K562 (cell line): ENCODE results near the gene CUX1. TPM values are rescaled to one million over a fixed set of nuclear protein-coding genes. Genes with fewer than 3 reads are reported as not detected.

ENCODE experiments used
- BRD4 ChIP-seq: fragments of 200-600 bp; sonication (generic); IDR thresholded peaks from 2 replicates; pipeline ENCODE4 v1.6.1; 2017; ENCODE audit warnings: inconsistent platforms
- CBFA2T3 ChIP-seq: fragments of 450-650 bp; IDR thresholded peaks from 2 replicates; pipeline ENCODE4 v1.6.1; 2017
- CHCHD3 ChIP-seq: fragments of 250-450 bp; sonication (Bioruptor Pico); IDR thresholded peaks from 2 replicates; pipeline ENCODE4 v2.1.2; 2022; ENCODE audit warnings: mild to moderate bottlenecking
- GABPB1 ChIP-seq: sonication (generic); formaldehyde crosslinking; IDR thresholded peaks from 2 replicates; pipeline ENCODE4 v1.8.0; 2022; ENCODE audit warnings: mild to moderate bottlenecking, missing genetic modification reagents
- HDAC8 ChIP-seq: fragments of 450-650 bp; IDR thresholded peaks from 2 replicates; pipeline ENCODE4 v1.6.1; 2016; ENCODE audit warnings: mild to moderate bottlenecking, missing genetic modification characterization, moderate library complexity, missing compliant biosample characterization
- NR2F6 ChIP-seq: fragments of 450-650 bp; formaldehyde crosslinking; IDR thresholded peaks from 2 replicates; pipeline ENCODE4 v1.4.0; 2020; ENCODE audit warnings: mild to moderate bottlenecking
- POLR2H ChIP-seq: IDR thresholded peaks from 2 replicates; pipeline ENCODE4 v1.6.1; 2016; ENCODE audit warnings: missing genetic modification characterization, low read depth, mild to moderate bottlenecking, control low read depth, missing compliant biosample characterization, moderate library complexity
- PTTG1 ChIP-seq: fragments of 450-650 bp; IDR thresholded peaks from 2 replicates; pipeline ENCODE4 v1.6.1; 2016; ENCODE audit warnings: low read depth, mild to moderate bottlenecking, missing genetic modification characterization, missing compliant biosample characterization
- RBM15 ChIP-seq: fragments of 200-400 bp; formaldehyde crosslinking; IDR thresholded peaks from 2 replicates; pipeline ENCODE4 v1.6.1; 2018; ENCODE audit warnings: mild to moderate bottlenecking, low read length, moderate library complexity; ENCODE audit not compliant: insufficient read depth
- RREB1 ChIP-seq: fragments of 250-450 bp; sonication (Bioruptor Pico); IDR thresholded peaks from 2 replicates; pipeline ENCODE4 v1.4.0; 2020
- SMAD3 ChIP-seq: fragments of 450-650 bp; formaldehyde crosslinking; conservative IDR thresholded peaks from 2 replicates; pipeline ENCODE4 v1.4.0; 2020; ENCODE audit warnings: mild to moderate bottlenecking
- SMAD4 ChIP-seq: fragments of 250-450 bp; sonication (Bioruptor Pico); conservative IDR thresholded peaks from 2 replicates; pipeline ENCODE4 v1.8.0; 2021; ENCODE audit warnings: inconsistent platforms, mild to moderate bottlenecking, moderate library complexity
- SNRNP70 ChIP-seq: fragments of 200-400 bp; formaldehyde crosslinking; optimal IDR thresholded peaks from 2 replicates; pipeline ENCODE3; 2017; ENCODE audit warnings: low read depth, low read length
- TAF9B ChIP-seq: fragments of 450-650 bp; IDR thresholded peaks from 2 replicates; pipeline ENCODE4 v1.6.1; 2018; ENCODE audit warnings: mild to moderate bottlenecking; ENCODE audit not compliant: partially characterized antibody
- THAP12 ChIP-seq: fragments of 250-450 bp; sonication (Bioruptor Pico); IDR thresholded peaks from 2 replicates; pipeline ENCODE4 v1.9.0; 2021; ENCODE audit warnings: mild to moderate bottlenecking, inconsistent platforms
- ZNF280A ChIP-seq: fragments of 450-650 bp; IDR thresholded peaks from 2 replicates; pipeline ENCODE4 v1.6.1; 2018; ENCODE audit warnings: mild to moderate bottlenecking, low read depth; ENCODE audit not compliant: partially characterized antibody
- ZNF444 ChIP-seq: fragments of 250-450 bp; sonication (Bioruptor Pico); IDR thresholded peaks from 2 replicates; pipeline ENCODE4 v1.4.0; 2020; ENCODE audit warnings: mild to moderate bottlenecking, moderate library complexity
- polyA plus RNA-seq, 8 experiments: library from polyadenylated mRNA; depleted of rRNA in 4 of 8; stranded (reverse) in 5 of 8; unstranded in 3 of 8; fragments of >200 nt; fragmentation: Nextera tagmentation in 2 of 8; fragmentation: Illumina TruSeq in 1 of 8; extraction: Ambion mirVana in 2 of 8; extraction: Trizol in 1 of 8; gene quantifications; 2 replicates each; pipeline versions ENCODE4 v1.2.1 to v1.2.3, GENCODE V29; 2011 to 2014; ENCODE audit warnings: inconsistent platforms in 1 of 8, missing spikeins in 1 of 8
- total RNA-seq, 7 experiments: library from RNA; depleted of rRNA in 6 of 7; stranded (reverse); fragments of >200 nt in 6 of 7; fragmentation: Illumina TruSeq in 2 of 7; extraction: Trizol in 2 of 7; gene quantifications; 2 replicates each; pipeline versions ENCODE4 v1.2.1 to v1.2.3, GENCODE V29; 2011 to 2021; ENCODE audit warnings: low replicate concordance in 1 of 7
- TF ChIP-seq, protein P1 (sequence below): sonication (generic); formaldehyde crosslinking; IDR thresholded peaks from 2 replicates; pipeline ENCODE4 v1.8.0; 2022; ENCODE audit warnings: mild to moderate bottlenecking, missing genetic modification reagents
- TF ChIP-seq, protein P2 (sequence below): fragments of 450-650 bp; formaldehyde crosslinking; IDR thresholded peaks from 2 replicates; pipeline ENCODE4 v1.4.0; 2022; ENCODE audit warnings: mild to moderate bottlenecking, moderate library complexity

The CUX1 gene
- total and polyA plus RNA-seq, 9 of the 15 experiments (the other 6 are each of a cell fraction or from before 2014, with no cell fraction given), result 3.6 to 55.3 (median 25.2) TPM

- no peak for TF ChIP-seq THAP12 (CRISPR knock-in tag)
- no peak for TF ChIP-seq POLR2H (tag)
- TF ChIP-seq CHCHD3 (CRISPR knock-in tag), result no peak
- TF ChIP-seq SMAD4 (CRISPR knock-in tag), result peak; percentile 75
- no peak for TF ChIP-seq ZNF444 (CRISPR knock-in tag)
- TF ChIP-seq CBFA2T3, result peak; percentile 92
- TF ChIP-seq BRD4, result no peak
- TF ChIP-seq TAF9B, result no peak
- TF ChIP-seq HDAC8 (tag), result no peak
- TF ChIP-seq, protein P1, sequence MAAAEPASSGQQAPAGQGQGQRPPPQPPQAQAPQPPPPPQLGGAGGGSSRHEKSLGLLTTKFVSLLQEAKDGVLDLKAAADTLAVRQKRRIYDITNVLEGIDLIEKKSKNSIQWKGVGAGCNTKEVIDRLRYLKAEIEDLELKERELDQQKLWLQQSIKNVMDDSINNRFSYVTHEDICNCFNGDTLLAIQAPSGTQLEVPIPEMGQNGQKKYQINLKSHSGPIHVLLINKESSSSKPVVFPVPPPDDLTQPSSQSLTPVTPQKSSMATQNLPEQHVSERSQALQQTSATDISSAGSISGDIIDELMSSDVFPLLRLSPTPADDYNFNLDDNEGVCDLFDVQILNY, result no peak
- TF ChIP-seq SNRNP70, result no peak
- TF ChIP-seq, protein P2, sequence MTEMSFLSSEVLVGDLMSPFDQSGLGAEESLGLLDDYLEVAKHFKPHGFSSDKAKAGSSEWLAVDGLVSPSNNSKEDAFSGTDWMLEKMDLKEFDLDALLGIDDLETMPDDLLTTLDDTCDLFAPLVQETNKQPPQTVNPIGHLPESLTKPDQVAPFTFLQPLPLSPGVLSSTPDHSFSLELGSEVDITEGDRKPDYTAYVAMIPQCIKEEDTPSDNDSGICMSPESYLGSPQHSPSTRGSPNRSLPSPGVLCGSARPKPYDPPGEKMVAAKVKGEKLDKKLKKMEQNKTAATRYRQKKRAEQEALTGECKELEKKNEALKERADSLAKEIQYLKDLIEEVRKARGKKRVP (CRISPR knock-in tag), result no peak
- no peak for TF ChIP-seq SMAD3 (CRISPR knock-in tag)
- no peak for TF ChIP-seq PTTG1 (tag)
- TF ChIP-seq NR2F6 (CRISPR knock-in tag), result no peak
- no peak for TF ChIP-seq RREB1
- no peak for TF ChIP-seq ZNF280A
- TF ChIP-seq RBM15, result no peak
- no peak for TF ChIP-seq GABPB1 (CRISPR knock-in tag)
Measured at GRCh38 chr7:101913851-101914250, 96.4 kb downstream of the CUX1 start (continued).
